HG02840 (cell line): ENCODE measurements around the gene GRK5.

Source experiments
- ATAC-seq: cut with Tn5 transposase; IDR thresholded peaks from one replicate; pipeline ENCODE4 v1.9.1; 2021; ENCODE audit warnings: mild to moderate bottlenecking, moderate library complexity, moderate number of reproducible peaks; ENCODE audit not compliant: unreplicated experiment, low FRiP score

Gene GRK5

GRCh38 chr10:119335671-119336353, 128.4 kb downstream of the GRK5 start:
- ATAC-seq = no peak

GRCh38 chr10:119336599-119336998, 129.2 kb downstream of the GRK5 start:
- ATAC-seq = no peak

GRCh38 chr10:119337223-119337622, 129.9 kb downstream of the GRK5 start:
- no peak for ATAC-seq

DNA sequence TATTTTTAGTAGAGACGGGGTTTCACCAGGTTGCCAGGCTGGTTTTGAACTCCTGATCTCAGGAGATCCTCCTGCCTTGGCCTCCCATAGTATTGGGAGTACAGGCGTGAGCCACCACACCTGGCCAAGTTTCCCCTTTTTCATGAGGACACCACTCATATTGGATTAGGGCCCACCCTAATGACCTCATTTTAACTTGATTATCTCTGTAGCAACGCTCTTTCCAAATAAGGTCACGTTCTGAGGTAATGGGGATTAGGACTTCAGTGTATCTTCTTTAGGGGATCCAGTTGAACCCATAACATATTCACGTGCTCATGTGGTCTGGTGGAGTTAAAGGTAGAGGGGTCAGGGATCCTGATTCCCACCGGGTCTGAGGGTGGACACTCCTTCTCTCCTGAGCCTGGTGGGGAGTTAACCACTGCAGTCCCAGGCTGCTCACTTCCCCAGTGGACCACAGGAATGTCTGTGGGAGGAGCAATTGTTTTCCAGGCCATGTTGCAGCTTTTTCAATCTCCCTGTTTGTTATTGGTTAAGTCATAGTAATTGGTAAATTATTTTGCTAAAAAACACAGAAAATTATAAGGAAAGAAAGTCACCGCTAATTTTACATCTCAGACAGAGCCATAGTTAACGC, 130.5 kb downstream of the GRK5 start:
- no peak for ATAC-seq

GRCh38 chr10:119339109-119339508, 131.7 kb downstream of the GRK5 start:
- ATAC-seq = no peak

GRCh38 chr10:119340893-119341458, 133.6 kb downstream of the GRK5 start:
- ATAC-seq = no peak

DNA sequence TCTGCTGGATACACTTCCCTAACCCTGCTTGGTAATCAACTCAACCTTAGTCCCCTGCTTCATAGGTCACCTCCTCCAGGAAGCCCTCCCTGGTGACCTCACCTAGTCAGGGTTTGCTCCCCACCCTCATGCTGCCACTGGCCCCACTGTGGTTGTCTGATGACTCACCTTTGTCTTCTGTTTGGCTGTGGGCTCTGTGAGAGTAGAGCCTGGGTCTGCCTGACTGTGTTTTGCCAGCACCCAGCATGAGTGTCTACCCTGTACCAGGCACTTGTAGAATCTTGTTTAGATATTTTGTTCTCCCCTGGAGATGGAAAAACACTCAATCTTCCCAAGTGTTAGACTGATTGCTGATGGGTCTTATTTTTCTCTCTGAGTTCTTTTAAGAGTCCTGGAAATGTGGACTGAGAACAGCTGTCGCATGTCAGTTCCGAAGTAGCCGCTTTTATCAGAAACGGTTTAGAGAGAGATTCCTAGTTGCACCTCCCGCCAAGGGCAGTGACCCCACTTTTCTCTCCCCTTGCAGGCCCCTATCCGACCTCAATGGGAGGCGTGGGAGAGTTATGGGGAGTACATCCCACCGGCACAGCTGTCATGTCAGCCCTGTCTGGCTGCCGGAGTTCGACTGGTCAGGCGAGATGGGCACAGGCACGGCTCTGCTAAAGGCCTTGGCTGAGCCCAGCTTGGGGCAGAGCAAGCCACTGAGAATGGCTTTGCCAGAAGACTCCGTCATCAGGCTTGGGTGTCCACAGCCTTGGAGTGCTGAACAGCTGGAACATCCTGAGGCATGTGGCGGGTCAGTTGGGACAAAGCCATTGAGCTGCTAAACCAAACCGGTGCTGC, 134.3 kb downstream of the GRK5 start:
- ATAC-seq = no peak

DNA sequence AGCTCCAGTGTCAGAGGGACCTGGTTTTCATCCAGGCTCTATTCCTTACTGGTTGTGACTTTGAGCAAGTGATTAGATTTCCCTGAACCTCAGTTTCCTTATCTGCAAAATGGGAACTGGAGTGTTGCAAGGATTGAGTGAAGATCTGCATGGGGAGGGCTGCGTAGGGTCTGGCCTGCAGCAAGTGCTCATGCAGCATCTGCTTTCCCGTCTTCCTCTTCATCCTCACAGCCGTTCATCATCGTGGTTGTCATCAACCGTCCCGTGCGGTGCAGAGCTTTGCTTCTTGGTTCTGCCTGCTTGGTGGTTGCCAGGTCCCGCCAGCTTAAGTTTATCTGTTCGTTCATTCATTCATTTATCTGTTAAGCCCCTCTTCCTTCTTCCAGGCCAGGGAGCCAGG, 135.0 kb downstream of the GRK5 start:
- no peak for ATAC-seq

- ATAC-seq = no peak
Measured at GRCh38 chr10:119343011-119343601, 135.7 kb downstream of the GRK5 start.

DNA sequence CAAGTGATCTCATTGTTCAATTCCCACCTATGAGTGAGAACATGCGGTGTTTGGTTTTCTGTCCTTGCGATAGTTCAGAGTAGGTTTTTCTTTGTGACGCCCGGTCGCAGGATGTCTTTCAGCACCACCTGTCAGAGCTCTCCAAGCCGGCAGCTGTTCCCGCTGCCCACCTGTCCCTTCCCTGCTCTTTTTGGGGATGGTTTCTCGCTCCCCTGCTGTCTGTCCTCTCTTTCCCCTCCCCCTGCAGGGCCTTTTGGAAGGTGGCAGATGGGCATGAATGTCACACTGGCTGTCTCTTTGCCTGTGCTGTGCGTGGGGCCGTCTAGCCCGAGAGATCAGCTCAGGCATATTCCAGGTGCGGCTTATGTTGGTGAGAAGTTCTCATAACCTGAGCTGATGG, 137.0 kb downstream of the GRK5 start:
- no peak for ATAC-seq

GRCh38 chr10:119346095-119346832, 138.9 kb downstream of the GRK5 start:
- no peak for ATAC-seq

GRCh38 chr10:119347181-119347974, 140.0 kb downstream of the GRK5 start:
- ATAC-seq = no peak

GRCh38 chr10:119348106-119348505, 140.7 kb downstream of the GRK5 start:
- no peak for ATAC-seq

- no peak for ATAC-seq
Measured at GRCh38 chr10:119348516-119349240, 141.3 kb downstream of the GRK5 start.

GRCh38 chr10:119349341-119349740, 142.0 kb downstream of the GRK5 start:
- no peak for ATAC-seq

- ATAC-seq = no peak
Measured at GRCh38 chr10:119349937-119350501, 142.6 kb downstream of the GRK5 start.

- no peak for ATAC-seq
Measured at GRCh38 chr10:119350502-119351097, 143.2 kb downstream of the GRK5 start.

- no peak for ATAC-seq
Measured at GRCh38 chr10:119351189-119351588, 143.8 kb downstream of the GRK5 start.
